ENCODE results near the gene SMIM8.

DNA sequence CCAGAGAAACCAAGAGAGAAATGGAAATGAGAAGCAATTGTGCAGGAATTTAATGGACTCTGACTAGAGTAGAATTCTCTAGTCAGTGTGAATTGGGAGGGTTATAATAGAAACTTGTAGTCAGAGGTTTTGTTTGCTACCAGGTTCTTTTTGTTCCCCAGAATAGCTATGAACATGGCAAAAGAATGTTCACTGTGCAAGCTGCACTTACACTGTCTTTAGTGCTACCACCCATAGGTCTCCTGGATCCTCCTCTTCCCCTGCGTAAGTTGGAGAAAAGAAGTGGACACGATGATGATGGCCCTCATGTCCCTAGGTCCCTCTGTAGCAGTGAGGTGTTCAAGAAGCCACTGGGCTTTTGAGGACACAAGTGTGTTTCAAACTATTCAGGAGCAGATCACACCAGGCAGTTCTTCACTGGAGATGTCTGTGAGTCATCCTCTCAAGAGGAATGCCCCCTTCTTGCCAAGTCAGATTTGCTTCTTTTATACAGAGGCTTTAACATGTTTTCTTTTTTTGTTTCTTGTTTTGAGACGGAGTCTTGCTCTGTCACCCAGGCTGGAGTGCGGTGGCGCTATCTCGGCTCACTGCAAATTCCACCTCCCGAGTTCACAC lies 47.6 kb upstream of the SMIM8 start:
- no peak for TF ChIP-seq POLR2A (IDR thresholded peaks at IDR 0.05)
- TF ChIP-seq, protein P1, sequence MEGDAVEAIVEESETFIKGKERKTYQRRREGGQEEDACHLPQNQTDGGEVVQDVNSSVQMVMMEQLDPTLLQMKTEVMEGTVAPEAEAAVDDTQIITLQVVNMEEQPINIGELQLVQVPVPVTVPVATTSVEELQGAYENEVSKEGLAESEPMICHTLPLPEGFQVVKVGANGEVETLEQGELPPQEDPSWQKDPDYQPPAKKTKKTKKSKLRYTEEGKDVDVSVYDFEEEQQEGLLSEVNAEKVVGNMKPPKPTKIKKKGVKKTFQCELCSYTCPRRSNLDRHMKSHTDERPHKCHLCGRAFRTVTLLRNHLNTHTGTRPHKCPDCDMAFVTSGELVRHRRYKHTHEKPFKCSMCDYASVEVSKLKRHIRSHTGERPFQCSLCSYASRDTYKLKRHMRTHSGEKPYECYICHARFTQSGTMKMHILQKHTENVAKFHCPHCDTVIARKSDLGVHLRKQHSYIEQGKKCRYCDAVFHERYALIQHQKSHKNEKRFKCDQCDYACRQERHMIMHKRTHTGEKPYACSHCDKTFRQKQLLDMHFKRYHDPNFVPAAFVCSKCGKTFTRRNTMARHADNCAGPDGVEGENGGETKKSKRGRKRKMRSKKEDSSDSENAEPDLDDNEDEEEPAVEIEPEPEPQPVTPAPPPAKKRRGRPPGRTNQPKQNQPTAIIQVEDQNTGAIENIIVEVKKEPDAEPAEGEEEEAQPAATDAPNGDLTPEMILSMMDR (IDR thresholded peaks at IDR 0.05), result no peak
